SK-N-SH (cell line): ENCODE measurements around the gene KCNC3. TPM values are rescaled to one million over a fixed set of nuclear protein-coding genes. Genes with fewer than 3 reads are reported as not detected.

Source experiments
- CTCF ChIA-PET: fragments of 300-600, 350-600 bp; formaldehyde crosslinking; extraction: SDS; loops from one replicate; lab custom pipeline; 2021; lab: Yijun Ruan, JAX
- POLR2A ChIA-PET: fragments of 350-600 bp; sonication (Branson Sonifier 250); formaldehyde crosslinking; extraction: SDS; loops from one replicate; lab custom pipeline; 2020; ENCODE audit warnings: antibody characterized with exemption, inconsistent platforms; lab: Yijun Ruan, JAX
- DNase-seq: peaks from one replicate; pipeline ENCODE4 v3.0.0; 2012
- H2AFZ ChIP-seq: fragments of 200-600 bp; sonication (generic); 2 replicates; pipeline ENCODE4 v1.8.1; 2016; ENCODE audit warnings: antibody characterized with exemption, mild to moderate bottlenecking, low read depth
- H3F3A ChIP-seq: fragments of 200-600 bp; sonication (generic); replicated peaks from 2 replicates; pipeline ENCODE3; 2016; ENCODE audit warnings: antibody characterized with exemption, mild to moderate bottlenecking; ENCODE audit not compliant: insufficient read depth
- H3K27ac ChIP-seq, 2 experiments: fragments of 200-500 bp in 1 of 2; fragments of 200-600 bp in 1 of 2; sonication (Bioruptor generic) in 1 of 2; sonication (generic), shearing (Covaris generic) in 1 of 2; 2 replicates each; pipeline versions ENCODE4 v1.5.1 to v1.6.1; 2014 to 2016; ENCODE audit warnings: low read depth in 2 of 2, inconsistent platforms in 1 of 2, low read length in 1 of 2, mild to moderate bottlenecking in 1 of 2, mixed read lengths in 1 of 2
- H3K27me3 ChIP-seq: fragments of 200-600 bp; sonication (generic), shearing (Covaris generic); 2 replicates; pipeline ENCODE4 v1.6.1; 2016; ENCODE audit warnings: mixed run types; ENCODE audit not compliant: insufficient read depth
- H3K36me3 ChIP-seq, 2 experiments: fragments of 200-500 bp in 1 of 2; fragments of 200-600 bp in 1 of 2; sonication (Bioruptor generic) in 1 of 2; sonication (generic) in 1 of 2; replicated peaks in 1 of 2; 2 replicates each; pipeline versions ENCODE3 to v1.5.1; 2014 to 2016; ENCODE audit warnings: low read length in 1 of 2, mild to moderate bottlenecking in 1 of 2; ENCODE audit not compliant: insufficient read depth in 2 of 2, control insufficient read depth in 1 of 2
- H3K4me1 ChIP-seq, 2 experiments: fragments of 200-500 bp in 1 of 2; fragments of 200-600 bp in 1 of 2; sonication (Bioruptor generic) in 1 of 2; sonication (generic), shearing (Covaris generic) in 1 of 2; 2 replicates each; pipeline versions ENCODE4 v1.5.1 to v1.6.1; 2014 to 2016; ENCODE audit warnings: low read depth in 1 of 2, low read length in 1 of 2, mixed run types in 1 of 2; ENCODE audit not compliant: insufficient read depth in 2 of 2, control insufficient read depth in 1 of 2
- H3K4me2 ChIP-seq: fragments of 200-600 bp; sonication (generic), shearing (Covaris generic); 2 replicates; pipeline ENCODE4 v1.6.1; 2017; ENCODE audit warnings: mixed run types
- H3K4me3 ChIP-seq, 2 experiments: fragments of 200-500 bp in 1 of 2; fragments of 200-600 bp in 1 of 2; sonication (Bioruptor generic) in 1 of 2; sonication (generic), shearing (Covaris generic) in 1 of 2; 2 replicates each; pipeline versions ENCODE4 v1.5.1 to v1.8.1; 2014 to 2016; ENCODE audit warnings: low read depth in 2 of 2, inconsistent platforms in 1 of 2, low read length in 1 of 2, mild to moderate bottlenecking in 1 of 2, mixed read lengths in 1 of 2, moderate library complexity in 1 of 2
- H3K79me2 ChIP-seq: fragments of 200-600 bp; sonication (generic); 2 replicates; pipeline ENCODE4 v1.8.1; 2017; ENCODE audit warnings: mild to moderate bottlenecking; ENCODE audit not compliant: insufficient read depth
- H3K9ac ChIP-seq: fragments of 200-600 bp; sonication (generic); 2 replicates; pipeline ENCODE4 v1.6.1; 2017; ENCODE audit warnings: mixed run types
- H3K9me2 ChIP-seq: fragments of 200-600 bp; sonication (generic); 2 replicates; pipeline ENCODE4 v1.6.1; 2017; ENCODE audit warnings: mixed run types
- H3K9me3 ChIP-seq: fragments of 200-600 bp; sonication (generic); 2 replicates; pipeline ENCODE4 v1.6.1; 2017; ENCODE audit warnings: mixed run types, mild to moderate bottlenecking, moderate library complexity
- H4K20me1 ChIP-seq: fragments of 200-600 bp; sonication (generic); 2 replicates; pipeline ENCODE4 v1.6.1; 2017; ENCODE audit warnings: mild to moderate bottlenecking, mixed run types; ENCODE audit not compliant: insufficient read depth
- EZH2phosphoT487 ChIP-seq: fragments of 200-600 bp; sonication (generic); IDR thresholded peaks from 2 replicates; pipeline ENCODE4 v1.6.1; 2017; ENCODE audit warnings: low read depth, mixed run types, mild to moderate bottlenecking, antibody characterized with exemption, moderate library complexity, borderline replicate concordance
- FOSL2 ChIP-seq: IDR thresholded peaks from 2 replicates; pipeline ENCODE4 v1.4.0; 2012; ENCODE audit warnings: low read depth, mild to moderate bottlenecking, moderate library complexity, borderline replicate concordance
- FOXJ3 ChIP-seq: sonication (generic); formaldehyde crosslinking; IDR thresholded peaks from 2 replicates; pipeline ENCODE4 v1.5.1; 2020; ENCODE audit warnings: mild to moderate bottlenecking, missing genetic modification reagents
- FOXM1 ChIP-seq: IDR thresholded peaks from 2 replicates; pipeline ENCODE4 v1.4.0; 2012; ENCODE audit warnings: low read depth, mild to moderate bottlenecking
- JUND ChIP-seq: IDR thresholded peaks from 2 replicates; pipeline ENCODE4 v1.4.0; 2012
- MEF2A ChIP-seq: IDR thresholded peaks from 2 replicates; pipeline ENCODE4 v1.4.0; 2012; ENCODE audit warnings: low read depth, borderline replicate concordance
- MXI1 ChIP-seq: IDR thresholded peaks from 2 replicates; pipeline ENCODE4 v1.6.1; 2012; ENCODE audit warnings: mild to moderate bottlenecking, low read depth, low read length, improper control_type of control experiment
- NFIC ChIP-seq: IDR thresholded peaks from 2 replicates; pipeline ENCODE4 v1.4.0; 2012; ENCODE audit warnings: borderline replicate concordance
- NRF1 ChIP-seq: IDR thresholded peaks from 2 replicates; pipeline ENCODE4 v1.6.1; 2012; ENCODE audit warnings: low read depth, mild to moderate bottlenecking, low read length
- POLR2AphosphoS5 ChIP-seq: IDR thresholded peaks from 2 replicates; pipeline ENCODE4 v1.6.1; 2012; ENCODE audit warnings: low read depth, low read length
- RAD21 ChIP-seq: IDR thresholded peaks from 2 replicates; pipeline ENCODE4 v1.6.1; 2012; ENCODE audit warnings: mild to moderate bottlenecking, low read length
- RXRA ChIP-seq: IDR thresholded peaks from 2 replicates; pipeline ENCODE4 v1.4.0; 2012; ENCODE audit warnings: low read depth, mild to moderate bottlenecking, borderline replicate concordance
- SIN3A ChIP-seq: IDR thresholded peaks from 2 replicates; pipeline ENCODE4 v1.6.1; 2012; ENCODE audit warnings: low read depth, mild to moderate bottlenecking, low read length, moderate library complexity, borderline replicate concordance
- WGBS: methylation state at CpG from one replicate; pipeline ENCODE4 v1.1.6; 2017; ENCODE audit warnings: low lambda C conversion rate; 5-methylcytosine and 5-hydroxymethylcytosine counted together
- polyA plus RNA-seq, 3 experiments: library from polyadenylated mRNA; depleted of rRNA; stranded (reverse); fragments of >200 nt; gene quantifications; 2 replicates each; pipeline ENCODE4 v1.2.3, GENCODE V29; 2012
- TF ChIP-seq, protein P1 (sequence below): fragments of 150-350 bp; IDR thresholded peaks from 2 replicates; pipeline ENCODE4 v1.6.1; 2017; ENCODE audit warnings: antibody characterized with exemption, low read length, low read depth, borderline replicate concordance
- TF ChIP-seq, protein P2 (sequence below): fragments of 200-600 bp; sonication (generic); IDR thresholded peaks from 2 replicates; pipeline ENCODE4 v1.6.1; 2017; ENCODE audit warnings: antibody characterized with exemption, mild to moderate bottlenecking, moderate library complexity

The KCNC3 gene
- polyA plus RNA-seq, 1 of the 3 experiments (the other 2 are of a cell fraction) = 0.30 TPM

DNA sequence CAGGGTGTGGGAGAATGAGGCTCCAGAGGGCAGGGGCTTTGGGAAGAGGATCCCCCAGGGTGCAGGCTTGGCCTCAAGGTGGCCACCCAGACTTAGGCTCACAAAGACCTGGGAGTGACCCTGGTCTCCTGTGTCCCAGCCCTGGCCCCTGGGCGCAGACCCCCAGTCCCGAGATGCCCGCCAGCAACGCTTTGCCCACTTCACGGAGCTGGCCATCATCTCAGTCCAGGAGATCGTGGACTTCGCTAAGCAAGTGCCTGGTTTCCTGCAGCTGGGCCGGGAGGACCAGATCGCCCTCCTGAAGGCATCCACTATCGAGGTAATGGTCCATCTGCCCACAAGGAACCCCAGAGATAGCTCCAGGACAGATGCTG lies 49.7 kb upstream of the KCNC3 start:
- Histone ChIP-seq H3K9ac (no peak overlapping the region), H3F3A (peaks cover 29% of the 10 kb centered on the region), H3K4me3 (no peak overlapping the region), H3K36me3 (peaks cover 17 to 60% of the 10 kb centered on the region in 2 experiments), H3K27ac (no peak overlapping the region), H3K4me1 (peaks cover 0 to 6% of the 10 kb centered on the region in 2 experiments; a peak in 2 of 4 replicates), H2AFZ (no peak overlapping the region), H4K20me1 (peaks cover 17% of the 10 kb centered on the region), H3K9me2 (no peaks in the 10 kb centered on the region), H3K79me2 (peaks cover 6% of the 10 kb centered on the region), H3K9me3 (no peaks in the 10 kb centered on the region), H3K27me3 (no peaks in the 10 kb centered on the region), H3K4me2 (no peak overlapping the region)
- WGBS = 81% methylated on average over 4 of the region's 10 CpGs
- ChIA-PET CTCF (interaction anchor here (1.1 to 1.4 kb wide), 2 partner anchors 22 to 82 kb away, joined by 3 read pairs; no protein-coding TSS in a partner anchor), POLR2A (no interaction called here)
- TF ChIP-seq POLR2AphosphoS5 = no peak
- TF ChIP-seq, protein P1, sequence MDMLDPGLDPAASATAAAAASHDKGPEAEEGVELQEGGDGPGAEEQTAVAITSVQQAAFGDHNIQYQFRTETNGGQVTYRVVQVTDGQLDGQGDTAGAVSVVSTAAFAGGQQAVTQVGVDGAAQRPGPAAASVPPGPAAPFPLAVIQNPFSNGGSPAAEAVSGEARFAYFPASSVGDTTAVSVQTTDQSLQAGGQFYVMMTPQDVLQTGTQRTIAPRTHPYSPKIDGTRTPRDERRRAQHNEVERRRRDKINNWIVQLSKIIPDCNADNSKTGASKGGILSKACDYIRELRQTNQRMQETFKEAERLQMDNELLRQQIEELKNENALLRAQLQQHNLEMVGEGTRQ = no peak
- TF ChIP-seq EZH2phosphoT487 = no peak
- TF ChIP-seq SIN3A = no peak
- no peak for TF ChIP-seq FOXM1
- TF ChIP-seq, protein P2, sequence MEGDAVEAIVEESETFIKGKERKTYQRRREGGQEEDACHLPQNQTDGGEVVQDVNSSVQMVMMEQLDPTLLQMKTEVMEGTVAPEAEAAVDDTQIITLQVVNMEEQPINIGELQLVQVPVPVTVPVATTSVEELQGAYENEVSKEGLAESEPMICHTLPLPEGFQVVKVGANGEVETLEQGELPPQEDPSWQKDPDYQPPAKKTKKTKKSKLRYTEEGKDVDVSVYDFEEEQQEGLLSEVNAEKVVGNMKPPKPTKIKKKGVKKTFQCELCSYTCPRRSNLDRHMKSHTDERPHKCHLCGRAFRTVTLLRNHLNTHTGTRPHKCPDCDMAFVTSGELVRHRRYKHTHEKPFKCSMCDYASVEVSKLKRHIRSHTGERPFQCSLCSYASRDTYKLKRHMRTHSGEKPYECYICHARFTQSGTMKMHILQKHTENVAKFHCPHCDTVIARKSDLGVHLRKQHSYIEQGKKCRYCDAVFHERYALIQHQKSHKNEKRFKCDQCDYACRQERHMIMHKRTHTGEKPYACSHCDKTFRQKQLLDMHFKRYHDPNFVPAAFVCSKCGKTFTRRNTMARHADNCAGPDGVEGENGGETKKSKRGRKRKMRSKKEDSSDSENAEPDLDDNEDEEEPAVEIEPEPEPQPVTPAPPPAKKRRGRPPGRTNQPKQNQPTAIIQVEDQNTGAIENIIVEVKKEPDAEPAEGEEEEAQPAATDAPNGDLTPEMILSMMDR = no peak
- TF ChIP-seq JUND = no peak
- TF ChIP-seq FOSL2 = no peak
- TF ChIP-seq RXRA = no peak
- TF ChIP-seq MXI1 = no peak
- no peak for DNase-seq

DNA sequence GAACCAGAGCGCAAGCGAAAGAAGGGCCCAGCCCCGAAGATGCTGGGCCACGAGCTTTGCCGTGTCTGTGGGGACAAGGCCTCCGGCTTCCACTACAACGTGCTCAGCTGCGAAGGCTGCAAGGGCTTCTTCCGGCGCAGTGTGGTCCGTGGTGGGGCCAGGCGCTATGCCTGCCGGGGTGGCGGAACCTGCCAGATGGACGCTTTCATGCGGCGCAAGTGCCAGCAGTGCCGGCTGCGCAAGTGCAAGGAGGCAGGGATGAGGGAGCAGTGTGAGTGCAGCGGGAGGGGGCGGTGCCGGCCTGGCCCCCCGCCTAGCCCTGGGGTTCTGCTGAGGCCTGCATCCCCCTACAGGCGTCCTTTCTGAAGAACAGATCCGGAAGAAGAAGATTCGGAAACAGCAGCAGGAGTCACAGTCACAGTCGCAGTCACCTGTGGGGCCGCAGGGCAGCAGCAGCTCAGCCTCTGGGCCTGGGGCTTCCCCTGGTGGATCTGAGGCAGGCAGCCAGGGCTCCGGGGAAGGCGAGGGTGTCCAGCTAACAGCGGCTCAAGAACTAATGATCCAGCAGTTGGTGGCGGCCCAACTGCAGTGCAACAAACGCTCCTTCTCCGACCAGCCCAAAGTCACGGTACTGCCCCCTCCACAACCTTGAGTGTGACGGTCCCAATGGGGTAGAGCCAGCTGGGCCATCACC lies 49.1 kb upstream of the KCNC3 start:
- H3K79me2 ChIP-seq = peaks cover 6% of the 10 kb centered on the region
- H3K9me3 ChIP-seq = no peaks in the 10 kb centered on the region
- no peak overlapping the region for H2AFZ ChIP-seq
- H3K27me3 ChIP-seq = no peaks in the 10 kb centered on the region
- TF ChIP-seq NFIC = no peak
- TF ChIP-seq MEF2A = no peak
- no peak for TF ChIP-seq RAD21
- no peak for TF ChIP-seq EZH2phosphoT487
- TF ChIP-seq FOXJ3 (CRISPR knock-in tag) = no peak
- no peak for TF ChIP-seq NRF1
- peaks cover 0 to 2% of the 10 kb centered on the region in 2 experiments; a peak in 2 of 4 replicates for H3K4me1 ChIP-seq
- no peaks in the 10 kb centered on the region for H3K9me2 ChIP-seq
- DNase-seq = no peak
- ChIA-PET POLR2A (no interaction called here), CTCF (interaction anchor here (1.1 to 1.5 kb wide), 3 partner anchors 9 to 83 kb away, joined by 3 to 5 read pairs (median 3); no protein-coding TSS in a partner anchor)
- no peak overlapping the region for H3K9ac ChIP-seq
- 98% methylated on average over 26 of the region's 36 CpGs for WGBS
- peaks cover 17% of the 10 kb centered on the region for H4K20me1 ChIP-seq
- H3F3A ChIP-seq = peaks cover 24% of the 10 kb centered on the region
- no peak overlapping the region for H3K4me2 ChIP-seq
- no peak overlapping the region for H3K4me3 ChIP-seq
- peaks cover 17 to 60% of the 10 kb centered on the region in 2 experiments for H3K36me3 ChIP-seq
- no peak overlapping the region for H3K27ac ChIP-seq
